ENCODE data around the gene ADAMTS9.

The ADAMTS9 gene

DNA sequence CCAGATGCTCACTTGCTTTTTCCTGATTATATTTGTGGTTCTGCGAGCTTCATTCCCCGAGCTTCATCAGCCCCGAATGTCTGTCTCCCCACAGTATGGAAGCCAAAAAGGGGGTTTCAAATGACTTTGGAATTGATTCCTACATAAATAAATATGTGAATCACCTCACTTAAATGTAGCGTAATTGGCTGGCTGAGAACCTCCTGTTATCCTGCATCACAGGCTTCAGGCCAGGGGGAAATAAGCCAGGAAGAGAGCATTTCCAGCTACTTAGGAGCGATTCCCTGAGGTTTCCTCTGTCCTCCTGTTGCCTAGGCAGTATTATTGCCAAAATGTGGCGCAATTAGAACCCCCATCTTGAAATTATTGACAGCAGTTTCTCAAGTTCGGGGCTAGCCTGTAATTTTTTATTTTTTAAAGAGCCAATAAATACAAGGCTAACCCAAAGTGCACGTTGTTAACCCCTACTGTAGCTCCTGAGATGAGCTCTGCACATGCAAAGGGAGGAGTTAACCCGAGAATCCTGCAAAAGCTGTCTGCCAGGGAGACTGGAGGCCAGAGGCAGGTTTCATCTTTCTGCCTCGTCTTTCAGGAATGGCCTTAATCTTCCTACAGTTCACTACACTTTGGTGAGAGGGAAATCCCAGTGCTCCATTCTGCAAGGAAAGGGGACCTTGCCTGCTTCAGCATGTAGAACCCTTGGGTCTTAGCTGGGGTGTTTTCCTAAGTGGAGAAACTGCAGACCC lies 148.2 kb downstream of the ADAMTS9 start:
- DNase-seq (ENCODE audit: low read depth) = no peak

DNA sequence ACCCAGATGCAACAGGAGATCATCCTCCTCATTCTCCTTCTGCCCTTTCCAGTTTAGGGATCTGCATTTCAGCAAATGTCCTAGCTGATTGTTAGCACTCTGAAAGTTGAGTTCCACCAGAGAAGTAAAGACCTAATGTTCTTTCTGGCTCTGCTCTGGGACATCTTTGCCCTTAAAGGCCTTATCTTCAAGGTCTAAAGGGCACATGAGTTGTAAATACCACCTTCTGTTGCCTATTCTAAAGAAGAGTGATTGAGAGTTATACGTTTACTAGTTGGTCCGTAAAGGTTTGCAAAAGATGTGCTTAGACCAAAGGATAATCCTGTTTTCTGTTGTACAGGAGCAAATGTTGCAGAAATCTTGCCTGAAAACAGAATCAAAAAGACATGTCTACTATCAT lies 151.6 kb downstream of the ADAMTS9 start:
- no peak for DNase-seq (ENCODE audit: low read depth)

DNA sequence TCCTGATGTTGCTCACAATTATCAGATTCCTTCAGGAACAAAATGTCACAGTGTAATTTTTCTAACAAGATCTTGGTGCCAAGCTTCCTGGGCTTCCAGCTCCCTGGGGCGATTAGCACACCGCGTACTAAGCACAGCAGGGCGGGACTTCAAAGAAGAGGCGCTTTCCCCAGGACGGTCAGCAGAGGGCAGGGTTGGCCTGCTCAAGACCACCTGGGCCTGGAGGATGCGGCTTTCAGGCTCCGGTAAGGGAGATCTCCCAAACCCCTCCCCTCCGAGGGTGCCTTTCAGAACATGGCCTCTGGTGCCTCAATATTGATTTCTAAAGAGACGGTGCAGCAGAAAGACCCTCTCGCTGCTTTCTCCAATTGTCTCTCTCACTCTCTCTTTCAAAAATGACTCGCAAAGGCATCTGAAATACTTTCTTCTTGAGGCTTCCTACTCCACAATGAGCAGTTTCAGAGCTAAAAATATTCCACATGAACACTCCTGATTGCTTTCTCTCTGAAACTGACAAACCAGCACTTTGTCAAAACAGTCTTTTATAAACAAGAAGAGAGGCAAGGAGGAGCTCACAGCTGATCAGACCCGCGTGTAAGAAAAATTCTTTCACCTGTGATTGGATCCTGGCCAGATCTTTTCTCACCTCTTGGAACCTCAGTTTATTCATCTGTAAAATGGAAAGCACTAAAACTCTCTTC lies 154.0 kb downstream of the ADAMTS9 start:
- no peak for DNase-seq (ENCODE audit: low read depth)

DNA sequence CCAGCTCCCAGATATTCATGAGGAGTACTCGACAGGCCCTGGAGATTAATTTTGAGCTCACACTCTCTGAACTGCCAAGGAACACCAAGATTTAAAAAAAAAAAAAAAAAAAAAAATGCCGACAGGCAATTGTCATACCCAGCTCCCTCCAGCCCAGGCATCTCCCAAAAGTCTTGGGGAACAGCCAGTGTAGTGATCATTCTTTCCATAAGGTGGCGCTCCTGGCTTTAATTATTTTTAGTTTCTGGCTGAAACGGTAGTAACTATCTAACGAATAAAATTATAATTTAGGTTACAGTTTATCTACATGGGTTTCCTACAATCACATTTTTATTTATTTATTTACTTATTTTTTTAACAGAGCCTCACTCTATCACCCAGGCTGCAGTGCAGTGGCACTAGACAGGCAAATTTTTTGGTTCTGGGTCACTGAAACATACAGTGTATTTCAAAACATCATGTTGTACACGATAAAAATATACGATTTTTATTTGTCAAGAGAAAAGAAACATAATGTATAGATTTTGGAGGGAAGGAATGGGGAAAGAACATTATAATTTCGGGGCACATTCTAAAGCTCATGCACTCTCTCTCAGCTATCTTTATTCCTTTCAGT lies 157.3 kb downstream of the ADAMTS9 start:
- DNase-seq (ENCODE audit: low read depth) = no peak

DNA sequence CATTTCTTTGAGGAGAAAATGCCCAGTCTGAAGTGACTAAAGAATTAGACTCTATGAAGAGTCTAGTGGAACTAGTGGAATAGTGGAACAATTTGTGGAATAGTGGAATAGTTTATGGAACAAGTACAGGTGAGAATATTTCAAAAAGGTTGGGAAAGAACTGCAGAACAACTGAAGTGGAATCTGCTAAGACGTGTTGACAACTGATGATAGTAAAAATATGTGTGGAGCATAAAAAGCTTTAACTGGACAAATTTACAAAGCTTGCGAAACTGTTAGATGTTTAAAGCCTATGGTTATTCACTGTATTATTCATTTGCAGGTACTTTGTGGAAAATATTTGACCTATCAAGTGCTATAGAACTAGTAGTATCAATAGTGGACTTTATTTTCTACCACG lies 164.5 kb downstream of the ADAMTS9 start:
- no peak for DNase-seq (ENCODE audit: low read depth)

DNA sequence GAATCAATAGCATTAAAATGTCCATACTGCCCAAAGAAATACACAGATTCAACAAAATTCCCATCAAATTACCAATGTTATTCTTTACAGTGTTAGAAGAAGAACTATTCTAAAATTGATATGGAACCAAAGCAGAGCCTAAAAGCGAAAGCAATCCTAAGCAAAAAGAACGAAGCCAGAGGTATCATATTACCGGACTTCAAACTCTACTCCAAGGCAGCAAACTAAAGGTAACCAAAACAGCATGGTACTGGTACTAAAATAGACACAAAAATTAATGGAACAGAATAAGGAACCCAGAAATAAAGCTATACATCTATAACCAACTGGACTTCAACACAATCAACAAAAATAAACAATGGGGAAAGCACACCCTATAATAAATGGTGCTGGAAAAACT lies 167.5 kb downstream of the ADAMTS9 start:
- DNase-seq (ENCODE audit: low read depth) = no peak

DNA sequence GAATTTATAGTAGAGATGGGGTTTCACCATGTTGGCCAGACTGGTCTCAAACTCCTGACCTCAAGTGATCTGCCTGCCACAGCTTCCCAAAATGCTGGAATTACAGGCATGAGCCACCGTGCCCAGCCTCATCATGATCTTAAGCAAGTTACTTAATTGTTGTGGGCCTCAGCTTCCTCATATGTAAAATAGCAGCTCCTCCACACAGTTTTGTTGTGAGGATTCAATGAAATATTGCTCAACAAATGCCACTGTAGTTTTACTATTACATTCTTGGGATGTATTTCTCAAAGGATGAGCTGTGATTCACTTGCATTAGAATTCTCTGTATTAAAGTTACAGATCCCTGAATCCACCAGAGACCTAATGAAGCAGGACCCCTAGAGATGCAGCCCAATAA lies 168.8 kb downstream of the ADAMTS9 start:
- no peak for DNase-seq (ENCODE audit: low read depth)

DNA sequence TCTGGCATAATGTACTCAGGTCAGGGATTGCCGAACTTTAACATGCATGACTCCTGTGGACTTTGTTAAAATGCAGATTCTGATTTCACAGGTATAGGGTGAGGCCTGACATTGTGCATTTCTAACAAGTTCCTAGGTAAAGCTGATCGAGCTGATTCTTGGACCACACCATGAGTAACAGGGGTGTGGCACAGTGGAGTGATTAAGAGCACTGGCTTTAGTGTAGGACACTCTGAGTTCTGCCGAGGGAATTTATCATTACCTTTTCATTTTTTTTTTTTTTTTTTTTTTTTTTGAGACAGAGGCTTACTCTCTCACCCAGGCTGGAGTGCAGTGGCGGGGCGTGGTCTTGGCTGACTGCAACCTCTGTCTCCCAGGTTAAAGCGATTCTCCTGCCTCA lies 169.3 kb downstream of the ADAMTS9 start:
- DNase-seq (ENCODE audit: low read depth) = no peak

DNA sequence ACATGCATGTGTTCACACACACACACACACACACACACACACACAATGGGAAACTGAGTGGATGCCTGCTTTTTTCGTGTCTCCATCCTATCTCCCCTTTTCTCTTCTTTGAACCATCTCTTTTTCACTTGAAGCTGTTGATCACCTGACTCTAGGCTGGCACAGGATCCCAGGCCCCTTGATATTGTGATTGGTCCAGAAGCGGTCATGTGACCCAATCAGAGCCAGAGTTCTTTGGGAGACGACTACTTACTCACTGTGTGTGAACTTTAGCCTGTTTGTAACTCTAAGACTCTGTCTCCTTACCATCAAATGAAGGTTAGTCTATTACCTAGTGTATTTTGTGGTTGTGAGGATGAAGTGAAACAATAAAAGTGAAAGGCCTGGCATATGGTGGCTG lies 172.9 kb downstream of the ADAMTS9 start:
- DNase-seq (ENCODE audit: low read depth) = no peak

DNA sequence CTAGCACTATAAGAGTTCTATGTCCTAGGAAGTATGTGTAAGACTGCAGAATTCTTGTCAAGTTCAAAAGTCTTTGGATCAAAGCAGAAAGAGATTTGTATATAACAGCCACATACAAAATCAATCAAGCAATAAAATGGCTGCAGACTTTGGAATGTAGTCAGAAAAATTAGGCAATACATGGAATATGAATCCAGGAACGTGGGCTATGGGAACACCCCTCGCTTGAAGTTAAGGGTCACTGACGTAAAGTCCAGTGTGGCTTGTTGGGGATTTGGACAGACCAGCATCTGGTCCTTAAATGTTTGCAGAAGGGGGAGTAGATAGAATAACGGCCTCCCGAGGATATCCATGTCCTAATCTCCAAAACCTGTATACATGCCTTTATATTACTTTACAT lies 178.6 kb downstream of the ADAMTS9 start:
- DNase-seq (ENCODE audit: low read depth) = no peak

DNA sequence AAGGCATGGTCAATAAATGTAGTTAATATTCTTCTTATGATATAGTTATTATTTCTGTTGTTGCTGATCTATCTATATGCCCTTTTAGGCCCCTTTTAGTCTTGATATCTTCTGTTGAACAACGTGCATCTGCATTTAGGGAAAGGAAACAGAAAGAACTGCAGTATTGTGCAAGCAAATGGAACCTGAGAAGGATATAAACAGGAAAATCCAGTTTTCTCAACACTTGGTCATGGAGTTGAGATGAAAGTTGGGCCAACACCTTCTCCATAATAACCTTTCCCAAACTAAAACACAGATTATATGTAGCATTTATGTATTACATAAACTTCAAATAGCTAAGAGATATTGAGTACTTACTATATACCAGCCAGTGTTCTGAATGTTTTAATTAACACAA lies 179.7 kb downstream of the ADAMTS9 start:
- no peak for DNase-seq (ENCODE audit: low read depth)

DNA sequence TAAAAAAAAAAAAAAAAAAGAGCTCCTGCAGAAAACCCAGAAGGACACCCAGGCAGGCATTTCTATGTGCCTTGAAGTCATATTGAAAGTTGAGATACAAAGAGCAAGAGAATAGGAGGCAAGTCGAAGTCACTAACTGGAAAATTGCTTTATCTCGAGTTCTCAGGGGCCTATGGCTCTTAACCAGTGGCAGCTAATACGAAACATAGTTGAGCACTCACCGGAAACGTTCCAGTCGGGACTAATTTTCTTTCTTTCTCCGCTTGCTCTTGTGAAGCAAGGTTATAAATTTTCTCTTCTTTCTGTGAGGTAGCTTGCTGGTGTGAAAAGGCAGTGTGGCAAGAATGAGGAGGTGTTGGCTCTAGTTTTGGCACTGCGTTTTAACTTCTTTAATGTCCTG lies 181.5 kb downstream of the ADAMTS9 start:
- no peak for DNase-seq (ENCODE audit: low read depth)

DNA sequence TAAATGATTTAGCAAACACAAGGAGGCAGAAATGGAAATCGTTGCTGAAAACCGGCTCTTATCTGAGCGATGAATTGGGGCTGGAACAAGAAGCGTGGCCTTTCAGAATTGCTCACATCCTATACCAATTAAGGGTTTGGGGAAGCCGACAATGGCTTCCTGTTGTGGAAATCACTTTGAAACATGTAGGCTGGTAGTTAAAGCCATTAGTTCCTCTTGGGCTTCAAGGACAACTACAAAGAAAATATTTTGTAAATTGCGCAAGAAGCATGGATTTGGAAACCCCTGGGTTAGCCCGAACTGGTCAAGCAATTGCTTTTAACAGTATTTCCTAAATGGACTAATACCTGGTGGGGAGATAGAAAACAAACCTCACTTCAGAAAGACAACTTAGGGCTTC lies 182.4 kb downstream of the ADAMTS9 start:
- no peak for DNase-seq (ENCODE audit: low read depth)

DNA sequence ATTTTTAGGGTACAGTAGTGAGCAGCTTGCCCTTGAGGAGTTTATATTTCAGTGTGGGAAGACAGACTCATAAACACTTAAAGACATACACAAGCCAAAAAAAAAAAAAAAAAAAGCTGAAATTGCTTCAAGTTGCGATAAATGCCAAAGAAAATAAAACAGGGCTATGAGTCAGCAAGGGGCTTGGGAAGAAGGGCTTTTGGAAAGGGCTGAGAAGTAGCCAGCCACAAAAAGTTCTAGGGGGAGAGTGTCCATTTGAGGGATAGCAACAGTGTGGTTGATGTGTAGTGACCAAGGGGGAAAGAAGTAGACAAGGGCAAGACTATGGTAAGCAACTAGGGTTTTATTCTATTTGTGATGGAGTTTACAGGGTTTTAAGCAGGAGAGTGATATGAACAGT lies 185.5 kb downstream of the ADAMTS9 start:
- DNase-seq (ENCODE audit: low read depth) = no peak

DNA sequence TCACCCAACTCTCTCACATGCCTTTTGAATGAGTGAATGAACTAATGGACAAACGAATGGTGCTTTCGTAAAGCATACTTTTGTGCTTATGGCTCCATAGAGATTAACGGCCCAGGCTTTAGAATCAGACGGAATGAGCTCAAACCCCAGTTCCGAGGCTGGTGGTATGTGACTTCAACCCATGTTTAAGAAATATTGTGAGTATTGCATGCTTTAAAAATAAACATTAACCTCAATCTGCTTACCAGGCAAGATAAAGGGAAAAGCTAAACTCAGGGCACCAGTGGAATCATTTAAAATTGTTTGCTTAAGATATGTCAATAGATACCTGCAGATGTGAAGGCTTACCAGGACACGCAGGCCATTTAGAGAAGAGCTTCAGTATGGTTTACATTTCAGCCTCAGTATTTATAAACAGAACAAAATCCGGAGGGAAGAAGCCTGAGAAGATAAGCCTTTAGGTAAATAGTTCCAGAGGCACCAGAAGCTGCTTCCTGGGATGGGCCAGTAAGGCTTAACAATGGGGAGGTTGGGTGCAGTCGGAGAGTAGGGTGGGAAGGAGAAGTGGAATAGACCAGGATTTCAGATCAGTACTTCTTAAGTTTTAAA lies 186.4 kb downstream of the ADAMTS9 start:
- DNase-seq (ENCODE audit: low read depth) = no peak

DNA sequence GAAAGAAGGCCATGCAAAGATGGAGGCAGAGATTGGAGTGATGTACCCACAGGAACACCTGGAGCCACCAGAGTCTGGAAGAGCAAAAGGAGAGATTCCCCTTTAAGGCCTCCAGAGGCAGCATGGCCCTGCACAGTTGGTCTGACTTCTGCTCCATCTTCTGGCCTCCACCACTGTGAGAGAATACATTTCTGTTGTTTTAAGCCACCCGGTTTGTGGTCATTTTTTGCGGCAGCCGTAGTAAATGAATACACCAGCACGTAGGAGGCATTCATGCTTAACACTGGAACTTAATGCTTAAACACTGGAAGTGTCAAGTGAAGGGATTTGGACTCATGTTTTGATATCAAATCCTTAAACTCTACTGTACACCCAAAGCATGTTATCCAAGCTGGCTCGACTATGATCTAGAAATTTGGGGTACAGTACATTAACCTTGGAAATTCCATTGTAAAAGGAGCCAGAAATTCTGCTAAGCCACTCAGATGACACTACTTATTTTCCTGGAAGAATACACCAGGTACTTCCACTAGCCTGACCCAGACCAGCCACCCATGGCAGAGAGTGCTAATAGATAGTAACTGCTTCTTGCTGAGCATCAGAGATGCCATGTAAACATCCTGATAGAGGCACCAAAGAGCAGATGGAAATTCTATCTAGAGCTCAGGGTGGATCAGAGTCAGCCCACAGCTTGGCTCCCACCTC lies 190.9 kb downstream of the ADAMTS9 start:
- no peak for DNase-seq (ENCODE audit: low read depth)

DNA sequence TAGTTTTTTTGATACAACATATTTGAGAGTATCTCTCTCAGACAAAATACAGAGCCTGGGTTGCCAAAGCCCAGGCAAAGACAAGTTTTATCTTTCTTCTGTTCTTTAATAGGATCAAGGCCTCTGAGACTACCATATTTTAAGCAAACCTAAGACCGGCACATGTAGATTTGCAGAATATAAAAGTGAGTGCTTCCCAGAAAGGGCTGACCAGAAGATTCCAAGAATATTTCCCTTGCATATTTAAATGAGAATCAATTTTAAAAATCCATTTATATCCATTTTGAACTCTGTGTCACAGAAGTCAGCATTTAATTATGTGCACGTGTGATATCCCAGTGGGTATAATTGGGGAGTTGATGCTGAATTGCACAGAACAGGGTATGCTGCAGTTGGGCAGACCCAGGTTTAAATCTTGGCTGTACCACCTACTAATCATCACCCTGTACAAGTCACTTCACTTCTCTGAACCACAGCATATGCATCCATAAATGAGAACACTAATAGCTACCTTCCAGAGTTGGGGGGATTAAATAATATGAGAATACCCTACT lies 191.9 kb downstream of the ADAMTS9 start:
- no peak for DNase-seq (ENCODE audit: low read depth)

DNA sequence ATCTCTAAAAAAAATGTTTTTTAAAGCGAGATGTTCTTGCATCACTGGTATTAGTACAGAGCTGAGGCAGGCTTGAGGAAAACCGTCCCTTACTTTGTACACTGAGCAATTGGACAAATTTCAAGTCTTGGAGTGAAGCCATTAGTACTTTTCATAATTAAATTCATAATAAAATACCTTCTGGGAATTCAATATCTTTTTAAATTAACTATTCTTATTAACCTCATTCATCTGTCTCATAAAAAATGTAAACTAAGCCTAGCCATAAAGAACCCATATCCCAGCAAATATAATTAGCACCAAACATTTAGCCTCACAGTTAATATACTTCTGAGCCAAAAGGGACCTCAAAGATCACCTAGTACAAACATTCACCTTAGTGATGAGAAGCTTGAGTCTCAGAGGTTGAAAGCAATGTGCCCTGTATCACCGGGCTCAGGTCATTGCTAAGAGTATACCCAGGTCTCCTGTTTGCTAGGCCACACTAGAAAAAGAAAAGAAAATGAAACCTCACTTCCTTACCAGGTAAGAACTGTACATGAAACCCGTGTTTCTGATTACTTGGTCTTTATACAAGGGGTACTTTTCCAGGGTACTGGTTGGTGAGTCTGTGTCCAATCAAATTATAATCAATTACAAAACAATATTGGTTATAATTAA lies 192.5 kb downstream of the ADAMTS9 start:
- DNase-seq (ENCODE audit: low read depth) = no peak

DNA sequence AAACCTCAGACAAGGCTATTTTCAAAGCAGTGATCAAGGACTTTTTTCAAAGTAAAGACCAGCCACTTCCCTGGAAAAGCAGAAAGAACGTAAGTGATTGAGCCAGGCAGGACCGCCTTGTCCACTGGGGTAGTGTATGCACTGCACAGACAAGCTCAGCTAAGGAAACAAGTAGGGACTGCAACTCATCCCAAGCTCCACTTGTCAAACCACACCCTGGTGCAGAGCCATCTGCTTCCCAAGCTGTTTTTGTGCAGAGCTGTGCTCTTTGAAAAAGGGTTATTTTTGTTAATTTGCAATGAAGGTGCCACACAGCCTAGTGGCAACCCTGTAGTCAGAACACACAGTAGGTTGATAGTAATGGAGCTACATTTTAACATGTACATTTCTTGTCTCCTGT lies 193.3 kb downstream of the ADAMTS9 start:
- no peak for DNase-seq (ENCODE audit: low read depth)

DNA sequence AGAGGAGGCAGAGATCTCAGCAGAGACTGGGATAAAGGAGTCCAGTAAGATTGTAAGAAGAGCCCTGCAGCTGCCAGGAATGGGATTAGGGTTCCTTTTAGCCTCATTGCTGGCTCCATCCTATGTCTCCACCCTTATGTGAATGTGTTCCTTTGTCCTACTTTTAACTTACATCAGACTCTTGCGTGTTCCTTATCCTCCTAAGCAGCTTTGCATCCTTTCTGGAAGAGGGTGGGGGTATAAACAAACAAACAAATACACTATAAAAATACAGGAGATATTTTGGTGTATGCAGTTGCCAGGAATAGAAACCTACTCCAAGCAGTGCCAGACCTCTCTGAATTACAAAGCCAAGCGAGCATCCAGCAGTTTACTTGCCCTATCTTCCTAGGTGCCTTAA lies 194.7 kb downstream of the ADAMTS9 start:
- DNase-seq (ENCODE audit: low read depth) = no peak

DNA sequence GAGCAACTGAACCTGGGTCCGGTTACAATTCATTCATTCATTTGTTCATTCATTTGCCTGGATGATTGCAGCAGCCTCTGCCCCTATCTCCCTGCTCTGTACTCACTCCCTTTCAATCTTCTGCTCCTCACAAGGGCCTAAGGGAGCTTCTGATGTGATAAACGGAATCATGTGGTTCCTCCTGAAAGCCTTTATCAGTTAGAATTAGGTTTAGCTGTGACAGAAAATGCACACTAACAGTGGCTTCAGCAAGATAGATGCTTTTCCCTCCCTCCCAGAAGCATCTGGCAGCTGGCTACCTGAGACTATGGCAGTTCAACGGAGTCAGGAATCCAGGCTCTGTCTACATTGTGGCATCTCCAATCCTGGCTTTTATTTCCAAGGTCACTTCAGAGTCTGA lies 196.0 kb downstream of the ADAMTS9 start:
- no peak for DNase-seq (ENCODE audit: low read depth)

All from activated gamma-delta T cell treated with anti-CD3 and anti-CD28 coated beads, Interleukin-2, amount 50 U/mL, for 16 hours (primary cell).